GM12892 (cell line): ENCODE results near the gene EDN2.

ENCODE experiments used
- DNase-seq: peaks from one replicate; pipeline ENCODE4 v3.0.0; 2011; ENCODE audit not compliant: insufficient read length
- FAIRE-seq: peaks from 2 replicates; lab custom pipeline; 2011; peaks lifted over from hg19 to GRCh38; lab: Jason Lieb, UNC
- POLR2A ChIP-seq: IDR thresholded peaks from 2 replicates; pipeline ENCODE4 v1.6.1; 2011; ENCODE audit warnings: low read depth, low read length, control low read depth
- POLR2AphosphoS5 ChIP-seq: IDR thresholded peaks from 2 replicates; pipeline ENCODE4 v1.6.1; 2011; ENCODE audit warnings: low read depth, low read length, control low read depth
- TAF1 ChIP-seq: IDR thresholded peaks from 2 replicates; pipeline ENCODE4 v1.6.1; 2011; ENCODE audit warnings: low read depth, mild to moderate bottlenecking, control low read depth, low read length, borderline replicate concordance

EDN2 gene

DNA sequence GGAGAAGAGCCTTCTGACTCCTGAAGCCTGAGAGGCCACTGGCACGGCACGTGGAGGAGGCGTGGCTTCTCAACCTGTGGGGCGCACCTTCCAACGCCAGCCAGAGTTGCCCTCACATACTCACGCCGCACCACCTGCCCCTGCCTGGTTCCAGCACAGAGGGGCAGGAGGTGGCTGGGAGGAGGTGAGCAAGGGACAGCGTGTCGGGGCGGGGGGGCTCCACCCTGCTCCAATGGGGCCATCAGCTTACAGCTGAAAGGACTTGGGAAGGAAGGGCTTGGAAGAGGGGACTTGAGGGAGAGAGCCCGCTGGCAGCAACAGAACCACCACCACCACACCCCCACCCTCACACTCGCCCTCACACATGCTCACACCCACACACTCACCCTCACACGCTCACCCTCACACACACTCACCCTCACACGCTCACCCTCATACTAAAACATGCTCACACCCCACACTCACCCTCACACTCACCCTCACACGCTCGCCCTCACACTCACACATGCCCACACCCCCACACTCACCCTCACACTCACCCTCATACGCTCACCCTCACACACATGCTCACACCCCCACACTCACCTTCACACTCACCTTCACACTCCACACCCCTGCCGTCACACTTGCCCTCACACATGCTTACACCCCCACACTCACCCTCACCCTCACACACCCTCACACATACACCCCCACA lies 41.6 kb upstream of the EDN2 start:
- no peak for TF ChIP-seq POLR2A
- TF ChIP-seq TAF1, result no peak
- TF ChIP-seq POLR2AphosphoS5, result no peak
- no peak for DNase-seq
- FAIRE-seq, result no peak

DNA sequence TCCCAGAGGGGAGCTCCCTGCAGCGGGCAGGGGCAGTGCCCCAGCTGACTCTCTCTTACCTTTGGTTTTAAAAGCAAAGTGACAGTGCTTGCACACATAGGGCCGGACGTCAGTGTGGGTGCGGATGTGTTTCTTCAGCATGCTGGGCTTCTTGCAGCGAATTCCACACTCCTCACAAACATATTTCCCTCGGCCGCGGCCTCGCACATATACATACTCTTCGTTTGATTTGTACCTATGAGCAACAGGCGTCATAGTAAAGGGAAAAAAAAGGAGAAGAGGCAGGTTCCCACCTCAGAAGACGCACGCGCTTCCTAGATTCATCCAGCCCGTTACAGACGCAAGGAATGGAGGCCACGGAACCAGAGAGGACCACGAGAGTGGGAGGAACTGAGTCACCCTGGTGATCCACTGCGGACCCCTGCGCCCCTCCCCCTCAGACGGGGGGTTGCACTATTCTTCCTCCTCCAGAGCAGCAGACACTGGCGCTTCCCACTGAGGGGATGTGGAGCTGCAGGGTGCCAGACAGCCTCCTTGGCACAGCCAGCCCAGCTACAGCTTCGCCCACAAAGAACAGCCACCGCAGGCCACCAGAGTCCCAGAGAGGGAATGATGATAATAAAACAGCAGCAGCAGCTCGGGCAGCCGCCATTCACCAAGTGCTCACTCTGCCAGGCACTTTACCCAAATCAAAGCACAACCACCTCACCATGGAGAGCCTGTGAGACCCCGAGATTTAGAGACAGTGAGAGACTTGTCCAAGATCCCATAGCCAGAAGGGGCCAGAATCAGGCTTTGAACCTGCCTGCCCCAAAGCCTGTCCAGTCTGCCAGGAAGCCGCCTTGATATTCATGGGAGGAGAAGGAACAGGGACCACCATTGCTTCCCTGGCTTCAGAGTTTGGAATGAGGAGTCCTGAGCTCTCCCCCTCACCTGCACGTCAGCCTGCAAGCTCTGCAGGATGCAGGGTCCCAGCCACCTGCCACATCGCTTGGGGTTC lies 40.5 kb upstream of the EDN2 start:
- DNase-seq (no peak), FAIRE-seq (no peak)
- TF ChIP-seq TAF1 (no peak), POLR2A (no peak), POLR2AphosphoS5 (no peak)

DNA sequence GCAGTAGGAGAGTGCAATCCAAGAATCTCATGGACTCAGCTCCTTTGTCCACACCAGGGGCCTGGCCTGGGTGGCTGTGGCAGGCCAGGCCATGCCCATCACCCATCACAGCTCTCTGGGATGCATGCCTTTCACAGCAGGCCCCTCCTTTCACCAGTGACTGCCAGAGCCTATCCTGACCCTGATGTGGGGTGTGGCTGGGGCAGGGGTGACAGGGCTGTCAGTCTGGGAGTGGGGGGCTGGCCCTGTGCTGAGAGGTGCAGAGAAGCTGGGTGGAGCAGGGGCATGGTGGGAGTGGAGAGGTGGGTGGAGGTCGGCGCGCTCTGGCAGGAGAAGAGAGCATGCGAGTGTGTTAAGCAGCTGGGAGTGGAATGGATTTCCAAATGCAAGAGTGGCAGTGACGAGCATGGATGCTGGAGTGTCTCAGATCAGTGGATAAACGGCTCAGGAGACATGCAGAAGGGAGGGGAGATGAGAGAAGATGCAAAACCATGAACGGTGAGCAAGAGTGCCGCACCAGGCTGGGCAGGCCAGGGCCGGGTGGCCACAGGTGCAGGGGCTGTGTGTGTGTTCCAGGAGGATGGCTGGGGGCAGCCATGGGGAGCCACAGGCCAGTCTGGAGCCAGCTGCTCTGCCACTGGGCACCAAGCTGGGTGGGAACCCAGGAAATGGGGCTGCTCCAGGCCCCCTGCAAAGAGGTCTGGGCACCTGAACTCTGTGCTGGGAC lies 39.6 kb upstream of the EDN2 start:
- TF ChIP-seq POLR2AphosphoS5 (no peak), POLR2A (no peak), TAF1 (no peak)
- FAIRE-seq, result no peak
- no peak for DNase-seq

DNA sequence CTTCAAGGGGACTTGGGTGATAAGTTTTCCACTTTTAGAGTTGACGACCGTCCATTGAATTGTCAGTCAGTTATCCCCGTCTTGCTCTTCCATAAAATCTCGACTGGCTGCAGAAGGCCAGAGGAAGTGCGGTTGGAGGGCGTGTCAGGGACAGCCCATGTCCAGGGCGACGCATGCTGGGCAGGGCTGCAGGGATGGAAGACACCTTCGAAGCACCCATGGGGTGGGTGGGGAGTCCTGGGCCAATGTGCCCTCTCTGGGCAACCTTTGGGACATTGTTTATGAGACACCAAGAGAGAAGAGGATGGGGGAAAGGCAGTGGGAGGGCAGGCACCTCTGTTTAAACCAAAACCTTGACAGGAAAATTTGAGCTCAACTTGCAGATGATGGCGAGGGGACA lies 38.6 kb upstream of the EDN2 start:
- no peak for TF ChIP-seq POLR2A
- no peak for TF ChIP-seq POLR2AphosphoS5
- no peak for TF ChIP-seq TAF1

DNA sequence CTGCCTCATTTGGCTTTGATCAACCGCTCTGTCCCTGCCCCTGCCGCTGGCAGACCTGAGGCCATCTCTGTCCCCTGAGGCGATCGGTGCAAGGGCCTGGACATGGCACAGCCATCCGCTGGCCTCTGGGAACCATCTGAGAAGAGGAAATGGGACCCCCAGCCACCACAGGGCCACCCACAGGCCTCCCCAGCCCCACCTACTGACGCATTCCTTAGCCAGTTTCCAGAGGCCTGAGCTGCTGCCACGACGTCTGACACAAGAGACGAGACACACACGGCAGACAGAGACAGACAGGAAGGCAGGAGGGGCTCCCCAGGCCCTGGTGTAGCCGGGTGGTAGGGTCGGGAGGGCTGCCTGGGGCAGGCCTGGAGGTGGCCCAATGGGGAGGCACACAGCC lies 37.3 kb upstream of the EDN2 start:
- TF ChIP-seq TAF1, result no peak
- TF ChIP-seq POLR2AphosphoS5, result no peak
- TF ChIP-seq POLR2A, result no peak
- no peak for FAIRE-seq
- no peak for DNase-seq

More for the DNA sequence above, 38.6 kb upstream of the EDN2 start:
- DNase-seq (no peak), FAIRE-seq (no peak)

DNA sequence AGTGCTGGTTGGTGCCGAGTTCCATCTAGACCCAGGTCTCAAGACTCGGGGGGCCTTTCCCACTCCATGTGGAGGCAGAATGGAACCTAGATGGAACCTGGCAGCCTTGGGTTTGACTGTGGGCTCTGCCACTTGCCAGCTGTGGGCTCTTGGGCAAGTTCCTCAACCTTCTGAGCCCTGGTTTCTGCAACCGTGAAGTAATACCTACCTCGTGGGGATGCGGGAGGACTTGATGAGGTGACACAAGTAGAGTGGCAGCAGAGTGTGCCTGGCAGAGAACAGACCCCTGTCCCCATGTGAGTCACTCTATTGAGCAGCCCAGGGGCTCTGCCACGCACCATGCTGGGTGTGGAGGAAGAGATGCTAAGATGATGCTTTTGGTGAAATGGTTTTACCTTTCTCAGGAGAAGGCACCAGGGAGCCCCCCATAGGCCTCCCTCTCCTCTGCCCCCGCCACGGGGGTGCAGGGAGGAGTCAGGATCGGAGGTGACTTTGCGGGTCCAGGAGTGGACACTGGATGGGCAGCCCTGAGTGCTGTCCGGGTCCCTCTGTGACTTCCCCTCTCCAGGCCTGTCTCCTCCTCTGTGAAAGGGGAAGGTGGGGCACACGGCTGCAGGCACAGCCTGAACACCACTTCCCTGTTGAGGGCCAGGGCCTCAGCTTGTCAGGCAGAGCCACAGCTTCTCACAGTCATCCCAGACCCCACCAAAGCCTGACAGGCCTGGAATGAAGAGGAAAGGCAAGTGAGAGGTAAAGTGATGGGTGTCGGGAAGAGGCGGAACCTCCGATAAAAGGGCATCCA lies 36.7 kb upstream of the EDN2 start:
- TF ChIP-seq POLR2AphosphoS5, result no peak
- no peak for TF ChIP-seq TAF1
- TF ChIP-seq POLR2A, result no peak
- no peak for DNase-seq
- no peak for FAIRE-seq

DNA sequence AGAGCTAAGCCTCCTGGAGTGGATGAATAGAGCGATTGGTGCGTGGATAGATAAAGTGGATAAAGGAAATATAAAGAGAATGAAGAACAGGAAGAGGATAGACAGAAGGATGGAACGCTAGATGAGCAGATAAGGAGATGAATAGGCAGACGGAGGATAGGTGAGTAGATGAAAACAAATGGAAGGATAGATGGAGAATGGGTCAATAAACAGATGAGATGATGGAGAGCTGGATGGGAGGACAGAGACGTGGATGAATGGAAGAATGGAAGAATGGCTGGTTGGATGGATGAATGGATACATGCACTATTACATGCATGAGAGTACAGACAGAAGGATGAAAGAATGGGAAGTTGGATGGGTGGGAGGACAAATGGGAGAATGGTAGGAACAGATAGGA lies 35.2 kb upstream of the EDN2 start:
- TF ChIP-seq POLR2A, result no peak
- TF ChIP-seq TAF1, result no peak
- no peak for TF ChIP-seq POLR2AphosphoS5
- no peak for DNase-seq
- FAIRE-seq, result no peak

DNA sequence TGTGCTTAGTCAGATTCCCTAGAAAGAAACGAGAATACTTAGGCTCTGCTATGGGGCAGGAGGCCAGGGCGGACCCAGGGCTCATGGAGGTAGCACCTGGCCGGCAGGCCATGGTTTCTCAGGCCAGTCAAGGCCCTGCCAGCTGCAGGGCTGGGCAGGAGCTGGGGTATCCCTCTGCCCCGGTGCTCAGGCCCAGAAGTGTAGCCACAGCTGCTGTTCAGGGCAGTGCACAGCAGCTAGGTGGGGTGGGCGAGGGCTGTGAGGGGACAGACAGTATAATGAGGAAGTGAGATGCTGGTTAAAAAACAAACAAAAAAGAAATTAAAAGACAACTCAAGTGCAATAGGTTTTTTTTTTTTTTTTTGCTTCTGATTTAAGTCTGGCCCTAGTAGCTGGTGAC lies 34.0 kb upstream of the EDN2 start:
- TF ChIP-seq TAF1, result no peak
- TF ChIP-seq POLR2A, result no peak
- no peak for TF ChIP-seq POLR2AphosphoS5

DNA sequence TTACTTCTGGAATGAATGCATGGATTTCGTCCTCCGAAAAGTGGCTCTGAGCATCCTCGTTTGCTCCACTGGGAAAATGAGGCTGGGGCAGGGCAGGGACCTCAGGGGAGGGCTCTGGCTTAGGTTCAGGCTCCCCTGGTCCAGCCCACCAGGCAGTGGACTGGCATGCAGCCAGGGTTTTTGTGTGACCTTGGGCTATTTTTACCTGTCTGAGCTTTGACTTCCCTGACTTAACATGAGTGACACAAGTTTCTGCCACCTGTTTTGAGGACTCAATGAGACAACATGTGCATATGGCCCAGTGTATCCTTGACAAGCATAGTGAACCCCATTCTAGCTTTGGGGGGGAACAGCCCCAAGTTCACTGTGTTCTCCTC lies 32.6 kb upstream of the EDN2 start:
- DNase-seq (no peak), FAIRE-seq (no peak)
- TF ChIP-seq POLR2A (no peak), TAF1 (no peak)

More for the DNA sequence above, 34.0 kb upstream of the EDN2 start:
- no peak for DNase-seq
- FAIRE-seq, result no peak

DNA sequence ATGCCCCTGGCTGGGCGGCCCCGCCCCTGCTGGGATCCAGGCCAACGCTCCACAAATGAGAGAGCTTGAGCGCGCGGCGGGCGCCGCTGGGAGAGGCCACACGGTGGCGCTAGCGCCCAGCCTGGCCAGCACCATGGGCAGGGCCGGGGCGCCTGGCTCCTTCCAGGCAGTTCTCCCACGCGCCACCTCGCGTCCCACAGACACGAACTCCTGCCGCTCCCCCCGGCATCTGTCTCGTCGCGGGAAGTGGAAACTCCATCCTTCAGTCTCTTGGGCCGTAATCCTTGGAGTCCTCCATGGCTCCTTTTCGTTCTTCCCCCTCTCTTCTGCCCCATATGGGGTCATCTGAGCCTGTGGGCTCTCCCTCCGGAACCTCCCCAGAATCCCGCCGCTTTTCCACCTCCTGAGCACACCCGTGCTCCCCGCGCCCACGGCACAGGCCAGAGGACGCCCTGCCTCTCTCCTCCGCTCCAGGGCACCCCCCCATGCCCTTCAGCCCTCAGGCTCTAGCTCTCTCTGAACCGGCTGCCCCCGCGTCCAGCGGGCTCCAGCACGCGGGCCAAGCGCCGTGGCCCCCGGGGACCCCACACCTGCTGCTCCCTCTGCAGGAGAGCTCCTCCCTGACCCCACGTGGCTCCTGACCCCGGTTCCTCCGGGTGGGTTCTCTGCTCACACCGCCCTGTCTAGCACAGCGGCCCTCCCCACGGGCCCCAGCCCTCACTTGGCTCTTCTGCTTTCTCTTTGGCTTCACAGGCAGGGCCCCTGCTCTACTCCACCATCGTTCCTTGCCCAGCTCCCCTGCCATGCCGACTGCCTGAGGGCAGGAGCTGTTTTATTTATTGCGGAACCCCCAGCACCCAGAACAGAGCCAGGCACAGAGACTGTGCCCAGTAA lies 31.9 kb upstream of the EDN2 start:
- FAIRE-seq, result peak; percentile 71
- TF ChIP-seq TAF1 (no peak), POLR2A (no peak), POLR2AphosphoS5 (no peak)
- peak; percentile 96 for DNase-seq
